RPMI7951 (cell line): ENCODE measurements around the gene SLC10A7. TPM values are rescaled to one million over a fixed set of nuclear protein-coding genes. Genes with fewer than 3 reads are reported as not detected.

Source experiments
- DNase-seq: peaks from one replicate; pipeline ENCODE4 v3.0.0-alpha.2; 2012; ENCODE audit warnings: low read depth
- total RNA-seq: library from RNA; depleted of rRNA; stranded (reverse); fragments of >200 nt; shearing (Covaris generic); gene quantifications from 2 replicates; pipeline ENCODE4 v1.2.3, GENCODE V29; 2014

SLC10A7 gene
- total RNA-seq, 1 experiment from 2014 or later = 9.3 TPM

- no peak for DNase-seq
Measured at GRCh38 chr4:146261041-146261440, 260.7 kb downstream of the SLC10A7 start.

GRCh38 chr4:146260521-146260920 lies 261.2 kb downstream of the SLC10A7 start:
- no peak for DNase-seq

- no peak for DNase-seq
Measured at GRCh38 chr4:146257511-146257910, 264.2 kb downstream of the SLC10A7 start.

GRCh38 chr4:146256328-146256727 lies 265.4 kb downstream of the SLC10A7 start:
- no peak for DNase-seq

GRCh38 chr4:146255874-146256273 lies 265.9 kb downstream of the SLC10A7 start:
- peak; percentile 13 for DNase-seq

GRCh38 chr4:146255463-146255862 lies 266.3 kb downstream of the SLC10A7 start:
- no peak for DNase-seq

- no peak for DNase-seq
Measured at GRCh38 chr4:146252969-146253611, 268.6 kb downstream of the SLC10A7 start.

GRCh38 chr4:146247356-146247755 lies 274.4 kb downstream of the SLC10A7 start:
- DNase-seq = no peak

GRCh38 chr4:146246381-146246780 lies 275.4 kb downstream of the SLC10A7 start:
- DNase-seq = no peak

- no peak for DNase-seq
Measured at GRCh38 chr4:146245850-146246249, 275.9 kb downstream of the SLC10A7 start.

- no peak for DNase-seq
Measured at GRCh38 chr4:146245246-146245645, 276.5 kb downstream of the SLC10A7 start.

GRCh38 chr4:146244496-146244895 lies 277.2 kb downstream of the SLC10A7 start:
- no peak for DNase-seq

- DNase-seq = no peak
Measured at GRCh38 chr4:146243883-146244277, 277.9 kb downstream of the SLC10A7 start.

- peak; percentile 56 for DNase-seq
Measured at GRCh38 chr4:146243141-146243882, 278.4 kb downstream of the SLC10A7 start.

- no peak for DNase-seq
Measured at GRCh38 chr4:146238107-146238506, 283.6 kb downstream of the SLC10A7 start.

- no peak for DNase-seq
Measured at GRCh38 chr4:146237092-146237491, 284.6 kb downstream of the SLC10A7 start.

- no peak for DNase-seq
Measured at GRCh38 chr4:146236216-146236615, 285.5 kb downstream of the SLC10A7 start.

- DNase-seq = peak; percentile 55
Measured at GRCh38 chr4:146235654-146236177, 286.0 kb downstream of the SLC10A7 start.

GRCh38 chr4:146232131-146232722 lies 289.5 kb downstream of the SLC10A7 start:
- DNase-seq = peak; percentile 59

GRCh38 chr4:146229406-146229805 lies 292.3 kb downstream of the SLC10A7 start:
- no peak for DNase-seq

GRCh38 chr4:146224326-146224966 lies 297.3 kb downstream of the SLC10A7 start:
- DNase-seq = peak; percentile 9

GRCh38 chr4:146222313-146222712 lies 299.4 kb downstream of the SLC10A7 start:
- peak; percentile 79 for DNase-seq
